Astrocyte (in vitro differentiated cells and primary cell): ENCODE results near the gene CDKN2C.

Source experiments
- CTCF ChIP-seq: IDR thresholded peaks from 2 replicates; pipeline ENCODE4 v1.5.1; 2011; ENCODE audit warnings: low read depth, mild to moderate bottlenecking, inconsistent platforms, low read length, moderate library complexity; ENCODE audit not compliant: insufficient read depth
- EZH2 ChIP-seq: IDR thresholded peaks from 2 replicates; pipeline ENCODE4 v1.6.1; 2012; ENCODE audit warnings: mild to moderate bottlenecking, low read length, inconsistent platforms; ENCODE audit not compliant: insufficient read depth

- no peak for TF ChIP-seq EZH2
- no peak for TF ChIP-seq CTCF
Observed at GRCh38 chr1:51019811-51020210, 49.8 kb downstream of the CDKN2C start.
